HEK293 (cell line): ENCODE data around the gene AVPR1B.

ENCODE experiments used
- HOXD13 ChIP-seq: sonication (generic); formaldehyde crosslinking; IDR thresholded peaks from 2 replicates; pipeline ENCODE4 v1.8.0; 2022; ENCODE audit warnings: missing genetic modification reagents, borderline replicate concordance
- PRDM1 ChIP-seq: fragments of 450-650 bp; formaldehyde crosslinking; IDR thresholded peaks from 2 replicates; pipeline ENCODE4; 2016; ENCODE audit warnings: missing biosample characterization, missing genetic modification characterization
- YY1 ChIP-seq: fragments of 450-650 bp; formaldehyde crosslinking; IDR thresholded peaks from 2 replicates; pipeline ENCODE4 v1.5.1; 2018; ENCODE audit warnings: missing biosample characterization, missing genetic modification characterization
- ZFP41 ChIP-seq: fragments of 450-650 bp; formaldehyde crosslinking; IDR thresholded peaks from 2 replicates; pipeline ENCODE4 v1.5.1; 2016; ENCODE audit warnings: missing biosample characterization, missing genetic modification characterization, borderline replicate concordance
- ZFP69B ChIP-seq: fragments of 450-650 bp; formaldehyde crosslinking; IDR thresholded peaks from 2 replicates; pipeline ENCODE4 v1.5.1; 2016; ENCODE audit warnings: missing biosample characterization, missing genetic modification characterization
- ZNF19 ChIP-seq: fragments of 450-650 bp; formaldehyde crosslinking; IDR thresholded peaks from 2 replicates; pipeline ENCODE4; 2016; ENCODE audit warnings: missing biosample characterization, missing genetic modification characterization, low read depth
- ZNF214 ChIP-seq: fragments of 450-650 bp; formaldehyde crosslinking; IDR thresholded peaks from 2 replicates; pipeline ENCODE4 v1.5.1; 2017; ENCODE audit warnings: missing biosample characterization, mild to moderate bottlenecking, missing genetic modification characterization, borderline replicate concordance
- ZNF23 ChIP-seq: fragments of 450-650 bp; formaldehyde crosslinking; IDR thresholded peaks from 2 replicates; pipeline ENCODE4 v1.5.1; 2016; ENCODE audit warnings: missing biosample characterization, missing genetic modification characterization, borderline replicate concordance
- TF ChIP-seq, protein P1 (sequence below): fragments of 450-650 bp; formaldehyde crosslinking; IDR thresholded peaks from 2 replicates; pipeline ENCODE4 v1.5.1; 2016; ENCODE audit warnings: missing biosample characterization, missing genetic modification characterization
- TF ChIP-seq, protein P2 (sequence below): fragments of 450-650 bp; IDR thresholded peaks from 2 replicates; pipeline ENCODE4 v1.5.1; 2018; ENCODE audit warnings: missing biosample characterization, mild to moderate bottlenecking, missing genetic modification characterization
- TF ChIP-seq, protein P3 (sequence below): fragments of 450-650 bp; formaldehyde crosslinking; optimal IDR thresholded peaks from 2 replicates; pipeline ENCODE3; 2016; ENCODE audit warnings: missing biosample characterization, mild to moderate bottlenecking, missing genetic modification characterization
- TF ChIP-seq, protein P4 (sequence below): fragments of 450-650 bp; formaldehyde crosslinking; IDR thresholded peaks from 2 replicates; pipeline ENCODE4 v1.5.1; 2017; ENCODE audit warnings: missing biosample characterization, missing genetic modification characterization

DNA sequence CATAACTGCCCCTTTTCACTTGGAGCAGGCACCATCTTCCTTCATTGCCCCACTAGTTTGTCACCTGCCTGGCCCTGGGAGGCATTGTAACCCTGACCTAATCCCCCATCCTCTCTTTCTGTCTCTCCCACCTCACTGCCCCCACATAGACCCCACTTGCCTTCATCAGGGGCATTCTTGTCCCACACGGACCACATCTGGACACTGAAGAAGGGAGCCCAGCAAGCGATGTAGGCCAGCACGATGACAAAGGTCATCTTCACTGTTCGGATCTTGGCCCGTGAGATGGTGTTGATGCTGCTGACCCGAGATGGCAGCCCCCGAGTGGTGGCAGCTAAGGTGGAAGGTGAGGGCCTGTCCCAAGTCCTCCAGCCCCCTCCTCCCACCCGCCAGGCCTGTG is 1.4 kb downstream of the AVPR1B start:
- TF ChIP-seq ZNF23 (tag by site-specific recombination) = no peak
- no peak for TF ChIP-seq PRDM1 (tag by site-specific recombination)
- TF ChIP-seq HOXD13 (CRISPR knock-in tag) = no peak
- TF ChIP-seq YY1 (tag by site-specific recombination) = no peak
- no peak for TF ChIP-seq ZNF19
- TF ChIP-seq, protein P1, sequence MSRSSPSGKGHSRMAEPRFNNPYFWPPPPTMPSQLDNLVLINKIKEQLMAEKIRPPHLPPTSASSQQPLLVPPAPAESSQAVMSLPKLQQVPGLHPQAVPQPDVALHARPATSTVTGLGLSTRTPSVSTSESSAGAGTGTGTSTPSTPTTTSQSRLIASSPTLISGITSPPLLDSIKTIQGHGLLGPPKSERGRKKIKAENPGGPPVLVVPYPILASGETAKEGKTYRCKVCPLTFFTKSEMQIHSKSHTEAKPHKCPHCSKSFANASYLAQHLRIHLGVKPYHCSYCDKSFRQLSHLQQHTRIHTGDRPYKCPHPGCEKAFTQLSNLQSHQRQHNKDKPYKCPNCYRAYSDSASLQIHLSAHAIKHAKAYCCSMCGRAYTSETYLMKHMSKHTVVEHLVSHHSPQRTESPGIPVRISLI (tag by site-specific recombination) = no peak
- TF ChIP-seq, protein P2, sequence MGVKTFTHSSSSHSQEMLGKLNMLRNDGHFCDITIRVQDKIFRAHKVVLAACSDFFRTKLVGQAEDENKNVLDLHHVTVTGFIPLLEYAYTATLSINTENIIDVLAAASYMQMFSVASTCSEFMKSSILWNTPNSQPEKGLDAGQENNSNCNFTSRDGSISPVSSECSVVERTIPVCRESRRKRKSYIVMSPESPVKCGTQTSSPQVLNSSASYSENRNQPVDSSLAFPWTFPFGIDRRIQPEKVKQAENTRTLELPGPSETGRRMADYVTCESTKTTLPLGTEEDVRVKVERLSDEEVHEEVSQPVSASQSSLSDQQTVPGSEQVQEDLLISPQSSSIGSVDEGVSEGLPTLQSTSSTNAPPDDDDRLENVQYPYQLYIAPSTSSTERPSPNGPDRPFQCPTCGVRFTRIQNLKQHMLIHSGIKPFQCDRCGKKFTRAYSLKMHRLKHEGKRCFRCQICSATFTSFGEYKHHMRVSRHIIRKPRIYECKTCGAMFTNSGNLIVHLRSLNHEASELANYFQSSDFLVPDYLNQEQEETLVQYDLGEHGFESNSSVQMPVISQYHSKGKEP (tag by site-specific recombination) = no peak
- TF ChIP-seq ZFP41 (tag by site-specific recombination) = no peak
- TF ChIP-seq ZNF214 (tag by site-specific recombination) = no peak
- TF ChIP-seq, protein P3, sequence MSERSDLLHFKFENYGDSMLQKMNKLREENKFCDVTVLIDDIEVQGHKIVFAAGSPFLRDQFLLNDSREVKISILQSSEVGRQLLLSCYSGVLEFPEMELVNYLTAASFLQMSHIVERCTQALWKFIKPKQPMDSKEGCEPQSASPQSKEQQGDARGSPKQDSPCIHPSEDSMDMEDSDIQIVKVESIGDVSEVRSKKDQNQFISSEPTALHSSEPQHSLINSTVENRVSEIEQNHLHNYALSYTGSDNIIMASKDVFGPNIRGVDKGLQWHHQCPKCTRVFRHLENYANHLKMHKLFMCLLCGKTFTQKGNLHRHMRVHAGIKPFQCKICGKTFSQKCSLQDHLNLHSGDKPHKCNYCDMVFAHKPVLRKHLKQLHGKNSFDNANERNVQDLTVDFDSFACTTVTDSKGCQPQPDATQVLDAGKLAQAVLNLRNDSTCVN = no peak
- TF ChIP-seq ZFP69B (tag by site-specific recombination) = no peak
- TF ChIP-seq, protein P4, sequence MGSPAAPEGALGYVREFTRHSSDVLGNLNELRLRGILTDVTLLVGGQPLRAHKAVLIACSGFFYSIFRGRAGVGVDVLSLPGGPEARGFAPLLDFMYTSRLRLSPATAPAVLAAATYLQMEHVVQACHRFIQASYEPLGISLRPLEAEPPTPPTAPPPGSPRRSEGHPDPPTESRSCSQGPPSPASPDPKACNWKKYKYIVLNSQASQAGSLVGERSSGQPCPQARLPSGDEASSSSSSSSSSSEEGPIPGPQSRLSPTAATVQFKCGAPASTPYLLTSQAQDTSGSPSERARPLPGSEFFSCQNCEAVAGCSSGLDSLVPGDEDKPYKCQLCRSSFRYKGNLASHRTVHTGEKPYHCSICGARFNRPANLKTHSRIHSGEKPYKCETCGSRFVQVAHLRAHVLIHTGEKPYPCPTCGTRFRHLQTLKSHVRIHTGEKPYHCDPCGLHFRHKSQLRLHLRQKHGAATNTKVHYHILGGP = no peak
